Muscle layer of colon (tissue), 2 donors: ENCODE data around the gene GJC2.

Experiments used
- H3K27ac ChIP-seq: one replicate; pipeline ENCODE4 v1.7.0; 2013; ENCODE audit warnings: low read depth, mild to moderate bottlenecking, low read length, moderate library complexity
- H3K27me3 ChIP-seq, 2 donors: one replicate each; pipeline ENCODE4 v1.7.0; 2013; ENCODE audit warnings: low read length in 2 of 2, mild to moderate bottlenecking in 2 of 2; ENCODE audit not compliant: insufficient read depth in 2 of 2, control insufficient read depth in 1 of 2
- H3K36me3 ChIP-seq: one replicate; pipeline ENCODE4 v1.7.0; 2013; ENCODE audit warnings: mild to moderate bottlenecking, low read length; ENCODE audit not compliant: insufficient read depth
- H3K4me1 ChIP-seq: one replicate; pipeline ENCODE4 v1.7.0; 2013; ENCODE audit warnings: mild to moderate bottlenecking, low read length; ENCODE audit not compliant: insufficient read depth
- H3K4me3 ChIP-seq, 2 donors: one replicate each; pipeline ENCODE4 v1.7.0; 2013; ENCODE audit warnings: low read length in 2 of 2, low read depth in 1 of 2, mild to moderate bottlenecking in 1 of 2, moderate library complexity in 1 of 2
- H3K9ac ChIP-seq: one replicate; pipeline ENCODE4 v1.7.0; 2013; ENCODE audit warnings: low read length
- H3K9me3 ChIP-seq: one replicate; pipeline ENCODE4 v1.7.0; 2013; ENCODE audit warnings: mild to moderate bottlenecking, low read length
- donor health status: abdominal sarcoma.
- donor health status: Adenocarcinoma of cecum.

The GJC2 gene

GRCh38 chr1:228155596-228156514 is 6.1 kb downstream of the GJC2 start:
- H3K27me3 ChIP-seq, result no peaks in the 10 kb centered on the region
- peaks cover 19% of the 10 kb centered on the region for H3K4me1 ChIP-seq
- H3K4me3 ChIP-seq, result no peak overlapping the region
- H3K36me3 ChIP-seq, result peaks cover 11% of the 10 kb centered on the region
- H3K27ac ChIP-seq, result no peak overlapping the region
- H3K9ac ChIP-seq, result no peak overlapping the region
- no peaks in the 10 kb centered on the region for H3K9me3 ChIP-seq

GRCh38 chr1:228156515-228156881 is 6.8 kb downstream of the GJC2 start:
- Histone ChIP-seq H3K4me3 (no peak overlapping the region), H3K27me3 (no peaks in the 10 kb centered on the region), H3K9ac (no peak overlapping the region), H3K36me3 (peaks cover 11% of the 10 kb centered on the region), H3K4me1 (peaks cover 12% of the 10 kb centered on the region), H3K9me3 (no peaks in the 10 kb centered on the region), H3K27ac (no peak overlapping the region)

DNA sequence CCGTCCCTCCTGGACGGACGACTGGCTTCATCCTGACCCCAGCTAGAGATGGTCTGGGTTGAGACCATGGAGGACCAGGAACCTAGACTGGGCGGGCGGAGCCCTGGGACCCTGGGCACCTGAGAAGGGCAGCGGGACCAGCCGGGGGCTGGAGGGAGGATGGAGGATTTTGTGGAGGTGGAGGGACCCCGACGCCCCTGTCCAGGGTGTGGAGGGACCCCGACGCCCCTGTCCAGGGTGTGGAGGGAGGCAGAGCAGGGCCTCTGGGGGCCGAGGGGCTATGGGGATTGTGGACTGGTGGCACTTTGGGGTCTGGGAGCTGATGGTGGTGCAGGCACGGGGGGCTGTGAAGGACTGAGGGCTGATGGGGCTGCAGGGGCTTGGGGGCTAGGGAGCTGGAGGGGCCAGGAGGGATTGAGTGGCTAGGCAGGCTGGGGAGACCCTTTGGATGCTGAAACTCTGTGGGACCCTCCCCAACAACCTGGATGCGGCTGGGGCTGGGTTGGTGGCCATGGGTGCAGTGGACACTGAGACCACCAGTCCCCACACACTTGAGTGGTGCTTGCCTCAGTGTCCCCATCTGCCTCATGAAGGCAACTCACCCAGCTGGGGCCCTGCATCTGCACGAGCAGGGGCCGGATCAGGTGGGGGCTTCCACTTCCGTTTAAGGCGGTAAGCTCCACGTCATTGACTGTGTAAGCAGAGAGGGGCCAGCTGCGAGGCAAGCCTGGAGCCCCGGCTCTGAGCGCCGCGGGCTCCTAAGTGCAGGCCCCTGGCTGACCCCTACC is 7.4 kb downstream of the GJC2 start:
- Histone ChIP-seq H3K27ac (no peak overlapping the region), H3K9ac (no peak overlapping the region), H3K4me1 (peaks cover 11% of the 10 kb centered on the region), H3K9me3 (no peaks in the 10 kb centered on the region), H3K4me3 (no peak overlapping the region), H3K27me3 (peaks cover 0 to 2% of the 10 kb centered on the region in 2 donors), H3K36me3 (peaks cover 11% of the 10 kb centered on the region)

DNA sequence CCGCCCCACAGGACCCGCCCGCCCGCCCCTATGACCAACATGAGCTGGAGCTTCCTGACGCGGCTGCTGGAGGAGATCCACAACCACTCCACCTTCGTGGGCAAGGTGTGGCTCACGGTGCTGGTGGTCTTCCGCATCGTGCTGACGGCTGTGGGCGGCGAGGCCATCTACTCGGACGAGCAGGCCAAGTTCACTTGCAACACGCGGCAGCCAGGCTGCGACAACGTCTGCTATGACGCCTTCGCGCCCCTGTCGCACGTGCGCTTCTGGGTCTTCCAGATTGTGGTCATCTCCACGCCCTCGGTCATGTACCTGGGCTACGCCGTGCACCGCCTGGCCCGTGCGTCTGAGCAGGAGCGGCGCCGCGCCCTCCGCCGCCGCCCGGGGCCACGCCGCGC is 8.0 kb downstream of the GJC2 start:
- H3K4me1 ChIP-seq, result peaks cover 11% of the 10 kb centered on the region
- no peak overlapping the region for H3K4me3 ChIP-seq
- no peak overlapping the region for H3K27ac ChIP-seq
- H3K9ac ChIP-seq, result no peak overlapping the region
- H3K36me3 ChIP-seq, result peaks cover 11% of the 10 kb centered on the region
- H3K9me3 ChIP-seq, result no peaks in the 10 kb centered on the region
- peaks cover 0 to 8% of the 10 kb centered on the region in 2 donors for H3K27me3 ChIP-seq

- Histone ChIP-seq H3K4me1 (peaks cover 16% of the 10 kb centered on the region), H3K4me3 (no peak overlapping the region), H3K9ac (no peak overlapping the region), H3K27me3 (peaks cover 0 to 14% of the 10 kb centered on the region in 2 donors), H3K27ac (no peak overlapping the region), H3K9me3 (no peaks in the 10 kb centered on the region), H3K36me3 (peaks cover 11% of the 10 kb centered on the region)
These were observed 8.6 kb downstream of the GJC2 start for GRCh38 chr1:228158151-228159007.

- Histone ChIP-seq H3K27ac (no peak overlapping the region), H3K36me3 (peaks cover 8% of the 10 kb centered on the region), H3K9me3 (no peaks in the 10 kb centered on the region), H3K9ac (no peak overlapping the region), H3K4me1 (peaks cover 16% of the 10 kb centered on the region), H3K27me3 (peaks cover 0 to 15% of the 10 kb centered on the region in 2 donors), H3K4me3 (no peak overlapping the region)
These were observed 9.4 kb downstream of the GJC2 start for GRCh38 chr1:228159008-228159665.

DNA sequence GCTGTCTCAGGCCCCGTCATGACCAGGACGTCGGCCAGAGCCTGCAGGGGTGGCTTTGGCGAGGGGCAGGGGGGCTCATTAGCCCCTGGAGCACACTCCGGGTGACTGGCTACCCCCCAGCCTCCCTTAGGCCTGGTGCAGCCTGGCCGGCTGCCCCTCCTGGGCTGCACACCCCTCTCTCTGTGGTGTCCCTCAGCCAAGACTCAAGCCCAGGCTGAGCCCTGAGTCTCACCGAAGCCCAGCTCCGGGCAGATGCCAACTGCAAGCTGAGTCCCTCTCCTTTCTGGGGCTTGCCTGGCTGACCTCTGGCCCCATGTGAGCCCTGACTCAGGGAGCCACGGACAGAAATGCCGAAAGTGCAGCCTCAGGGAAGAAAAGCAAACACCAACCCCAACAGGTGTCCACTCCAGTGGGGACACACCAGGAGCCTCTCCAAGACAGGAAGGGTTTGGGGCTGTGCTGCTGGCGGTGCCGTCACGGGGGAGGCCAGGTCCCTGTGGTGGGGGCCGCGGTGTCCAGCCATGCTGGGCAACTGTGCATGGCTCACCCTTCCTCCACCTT is 10.6 kb downstream of the GJC2 start:
- Histone ChIP-seq H3K27me3 (peaks cover 0 to 15% of the 10 kb centered on the region in 2 donors), H3K4me3 (no peak overlapping the region), H3K27ac (no peak overlapping the region), H3K36me3 (no peaks in the 10 kb centered on the region), H3K9me3 (no peaks in the 10 kb centered on the region), H3K9ac (no peak overlapping the region), H3K4me1 (peaks cover 16% of the 10 kb centered on the region)

DNA sequence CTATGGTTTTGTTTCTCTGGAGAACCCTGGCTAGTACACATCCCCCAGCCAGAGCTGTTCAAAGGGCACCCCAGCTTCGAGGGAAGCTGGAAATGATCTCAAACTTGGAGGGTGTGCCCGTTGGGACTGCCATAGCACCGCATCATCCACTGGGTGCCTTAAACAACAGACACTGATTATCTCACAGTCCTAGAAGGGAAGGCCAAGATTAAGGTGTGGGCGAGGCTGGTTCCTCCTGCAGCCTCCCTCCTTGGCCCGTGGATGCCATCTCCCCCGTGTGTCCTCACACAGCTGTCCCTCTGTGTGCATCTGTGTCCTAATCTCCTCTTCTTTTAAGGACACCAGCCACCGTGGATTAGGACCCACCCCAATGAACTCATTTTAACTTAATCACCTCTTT is 11.6 kb downstream of the GJC2 start:
- no peak overlapping the region for H3K4me3 ChIP-seq
- no peak overlapping the region for H3K27ac ChIP-seq
- H3K4me1 ChIP-seq, result peaks cover 17% of the 10 kb centered on the region
- no peak overlapping the region for H3K9ac ChIP-seq
- H3K27me3 ChIP-seq, result peaks cover 0 to 15% of the 10 kb centered on the region in 2 donors
- H3K9me3 ChIP-seq, result no peaks in the 10 kb centered on the region
- H3K36me3 ChIP-seq, result no peaks in the 10 kb centered on the region

- Histone ChIP-seq H3K27ac (no peak overlapping the region), H3K4me3 (no peak overlapping the region), H3K9ac (no peak overlapping the region), H3K4me1 (peaks cover 22% of the 10 kb centered on the region), H3K27me3 (peaks cover 0 to 15% of the 10 kb centered on the region in 2 donors), H3K9me3 (no peaks in the 10 kb centered on the region), H3K36me3 (no peaks in the 10 kb centered on the region)
These were observed 12.1 kb downstream of the GJC2 start for GRCh38 chr1:228161866-228162265.

DNA sequence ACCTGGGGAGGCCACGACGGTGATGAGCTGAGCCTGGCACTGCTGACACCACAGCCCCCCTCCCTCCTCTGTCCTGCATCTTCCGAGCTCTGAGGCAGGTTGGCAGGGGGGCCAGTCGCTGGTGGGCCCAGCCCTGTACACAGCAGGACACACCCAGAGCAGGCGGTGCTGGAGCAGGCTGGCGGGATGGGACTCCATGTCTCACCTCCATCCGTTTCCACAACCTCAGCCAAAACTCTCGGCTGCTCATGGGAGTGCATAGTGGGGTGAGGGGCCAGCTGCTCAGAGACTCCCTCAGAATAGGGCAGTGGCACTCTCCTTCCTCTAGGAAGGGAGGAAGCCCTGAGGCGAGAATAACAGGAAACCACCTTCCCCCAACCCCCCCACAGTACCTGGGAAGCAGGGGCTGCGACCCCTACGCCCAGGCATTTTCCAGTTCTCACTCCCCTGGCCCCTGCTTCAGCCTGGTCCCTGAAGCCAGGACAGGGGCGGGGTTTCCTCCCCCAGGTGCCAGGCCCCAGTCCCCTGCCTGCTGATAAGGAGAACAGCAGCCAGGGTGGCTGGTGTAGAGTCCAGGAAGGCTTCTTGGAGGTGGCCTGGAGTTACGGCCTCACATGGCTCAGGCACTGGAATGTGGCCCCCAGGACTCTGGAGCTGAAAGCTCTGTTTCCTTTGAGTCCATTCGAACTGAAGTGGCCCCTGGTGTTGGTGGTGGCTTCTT is 12.7 kb downstream of the GJC2 start:
- Histone ChIP-seq H3K9ac (no peak overlapping the region), H3K4me1 (peaks cover 24% of the 10 kb centered on the region), H3K4me3 (no peak overlapping the region)

More for the DNA sequence above, 12.7 kb downstream of the GJC2 start:
- H3K9me3 ChIP-seq, result no peaks in the 10 kb centered on the region
- peaks cover 0 to 15% of the 10 kb centered on the region in 2 donors for H3K27me3 ChIP-seq
- H3K27ac ChIP-seq, result no peak overlapping the region
- H3K36me3 ChIP-seq, result no peaks in the 10 kb centered on the region
